HG03442 (cell line): ENCODE measurements around the gene ZDHHC12.
A peak's percentile ranks its signal among the peaks of the same experiment; 100 is the strongest.
"Not testable (repeated sequence)": the region's sequence is repeated elsewhere in the genome, so short reads cannot be mapped to it uniquely, and the experiment has no call there.

Experiments used
- ATAC-seq: cut with Tn5 transposase; IDR thresholded peaks from one replicate; pipeline ENCODE4 v1.9.1; 2021; ENCODE audit warnings: mild to moderate bottlenecking, moderate library complexity; ENCODE audit not compliant: unreplicated experiment

ZDHHC12 gene

GRCh38 chr9:128712451-128713410 lies 11.2 kb downstream of the ZDHHC12 start:
- no peak for ATAC-seq

GRCh38 chr9:128707446-128707845 lies 16.5 kb downstream of the ZDHHC12 start:
- ATAC-seq: no peak

- ATAC-seq: no peak
Measured at GRCh38 chr9:128706671-128707381, 17.1 kb downstream of the ZDHHC12 start.

- ATAC-seq: no peak
Measured at GRCh38 chr9:128706045-128706444, 17.9 kb downstream of the ZDHHC12 start.

GRCh38 chr9:128705051-128705965 lies 18.6 kb downstream of the ZDHHC12 start:
- ATAC-seq: no peak

- no peak for ATAC-seq
Measured at GRCh38 chr9:128704356-128704670, 19.6 kb downstream of the ZDHHC12 start.

GRCh38 chr9:128703616-128704355 lies 20.1 kb downstream of the ZDHHC12 start:
- ATAC-seq: no peak

GRCh38 chr9:128702949-128703615 lies 20.8 kb downstream of the ZDHHC12 start:
- peak; percentile 10 for ATAC-seq

- peak; percentile 77 for ATAC-seq
Measured at GRCh38 chr9:128702445-128702948, 21.4 kb downstream of the ZDHHC12 start, which contains the start of gene PKN3. PKN3 (plus strand) TSS chr9:128702503; CDS start chr9:128702916, 413 bp downstream.

- no peak for ATAC-seq
Measured at GRCh38 chr9:128701227-128701854, 22.6 kb downstream of the ZDHHC12 start.

- ATAC-seq: not testable (repeated sequence)
Measured at GRCh38 chr9:128699096-128699795, 24.7 kb downstream of the ZDHHC12 start.

- no peak for ATAC-seq
Measured at GRCh38 chr9:128696923-128697707, 26.8 kb downstream of the ZDHHC12 start.

GRCh38 chr9:128694344-128694743 lies 29.6 kb downstream of the ZDHHC12 start:
- no peak for ATAC-seq

- not testable (repeated sequence) for ATAC-seq
Measured at GRCh38 chr9:128693738-128694137, 30.2 kb downstream of the ZDHHC12 start.

- ATAC-seq: no peak
Measured at GRCh38 chr9:128690684-128691034, 33.3 kb downstream of the ZDHHC12 start.

- peak; percentile 4 for ATAC-seq
Measured at GRCh38 chr9:128689820-128690683, 33.9 kb downstream of the ZDHHC12 start.

GRCh38 chr9:128689293-128689774 lies 34.6 kb downstream of the ZDHHC12 start:
- ATAC-seq: peak; percentile 1
